ENCODE measurements around the gene NUAK1.

DNA sequence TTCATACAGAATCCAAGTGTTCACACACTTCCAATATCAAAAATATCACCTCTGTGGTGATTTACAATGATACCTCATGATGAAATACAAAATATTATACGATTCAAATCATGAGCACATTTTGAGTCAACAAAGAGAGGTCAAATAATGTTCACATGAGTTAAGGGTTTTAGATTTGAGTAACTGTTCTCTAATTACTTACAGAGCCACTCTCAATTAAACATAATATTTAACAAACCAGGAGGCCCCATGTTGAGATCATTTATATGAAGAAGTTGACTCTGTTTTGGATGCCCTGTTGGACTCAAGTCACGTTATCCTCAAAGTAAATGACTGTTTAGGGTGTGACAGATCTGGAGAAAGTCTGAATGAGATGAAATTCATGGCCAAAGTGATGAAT lies 53.5 kb downstream of the NUAK1 start:
- TF ChIP-seq EZH2phosphoT487 (IDR thresholded peaks at IDR 0.05; ENCODE audit: borderline replicate concordance, low read length) = no peak
- TF ChIP-seq, protein P1, sequence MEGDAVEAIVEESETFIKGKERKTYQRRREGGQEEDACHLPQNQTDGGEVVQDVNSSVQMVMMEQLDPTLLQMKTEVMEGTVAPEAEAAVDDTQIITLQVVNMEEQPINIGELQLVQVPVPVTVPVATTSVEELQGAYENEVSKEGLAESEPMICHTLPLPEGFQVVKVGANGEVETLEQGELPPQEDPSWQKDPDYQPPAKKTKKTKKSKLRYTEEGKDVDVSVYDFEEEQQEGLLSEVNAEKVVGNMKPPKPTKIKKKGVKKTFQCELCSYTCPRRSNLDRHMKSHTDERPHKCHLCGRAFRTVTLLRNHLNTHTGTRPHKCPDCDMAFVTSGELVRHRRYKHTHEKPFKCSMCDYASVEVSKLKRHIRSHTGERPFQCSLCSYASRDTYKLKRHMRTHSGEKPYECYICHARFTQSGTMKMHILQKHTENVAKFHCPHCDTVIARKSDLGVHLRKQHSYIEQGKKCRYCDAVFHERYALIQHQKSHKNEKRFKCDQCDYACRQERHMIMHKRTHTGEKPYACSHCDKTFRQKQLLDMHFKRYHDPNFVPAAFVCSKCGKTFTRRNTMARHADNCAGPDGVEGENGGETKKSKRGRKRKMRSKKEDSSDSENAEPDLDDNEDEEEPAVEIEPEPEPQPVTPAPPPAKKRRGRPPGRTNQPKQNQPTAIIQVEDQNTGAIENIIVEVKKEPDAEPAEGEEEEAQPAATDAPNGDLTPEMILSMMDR (IDR thresholded peaks at IDR 0.05; ENCODE audit: low read depth, low read length, poor library complexity, severe bottlenecking) = no peak

Data from DOHH2 (cell line).